Psoas muscle (tissue), 8 donors: ENCODE results near the gene KCNMA1. TPM values are rescaled to one million over a fixed set of nuclear protein-coding genes. Genes with fewer than 3 reads are reported as not detected.

ENCODE experiments used
- ATAC-seq, 4 donors: fragments of 200-7000 bp; cut with Tn5 transposase; one replicate each; pipeline ENCODE4 v1.9.1; 2020; ENCODE audit warnings: moderate library complexity in 3 of 4, mild to moderate bottlenecking in 2 of 4
- DNase-seq, 2 donors: peaks; one replicate each; pipeline ENCODE4 v3.0.0-alpha.2; 2020
- H3K27ac ChIP-seq: fragments of 200-600 bp; one replicate; pipeline ENCODE4 v1.8.0; 2022
- H3K27me3 ChIP-seq, 3 donors: fragments of 200-600 bp in 1 of 3; one replicate each; pipeline versions ENCODE4 v1.6.1 to v1.8.0; 2013 to 2022; ENCODE audit warnings: low read length in 2 of 3, mild to moderate bottlenecking in 2 of 3, moderate library complexity in 1 of 3; ENCODE audit not compliant: insufficient read depth in 3 of 3
- H3K36me3 ChIP-seq, 2 donors: fragments of 200-600 bp in 1 of 2; one replicate each; pipeline versions ENCODE4 v1.6.1 to v1.8.0; 2013 to 2022; ENCODE audit warnings: low read depth in 1 of 2, mild to moderate bottlenecking in 1 of 2, moderate library complexity in 1 of 2; ENCODE audit not compliant: insufficient read depth in 1 of 2
- H3K4me1 ChIP-seq: fragments of 200-600 bp; one replicate; pipeline ENCODE4 v1.8.0; 2022
- H3K4me3 ChIP-seq: fragments of 200-600 bp; one replicate; pipeline ENCODE4 v1.8.0; 2022; ENCODE audit warnings: mild to moderate bottlenecking
- H3K9me3 ChIP-seq: fragments of 200-600 bp; one replicate; pipeline ENCODE4 v1.8.0; 2022
- CTCF ChIP-seq: fragments of 200-600 bp; IDR thresholded peaks from one replicate; pipeline ENCODE4 v1.8.0; 2022; ENCODE audit warnings: antibody characterized with exemption
- WGBS, 3 donors: extraction: QIAGEN DNeasy Blood & Tissue Kit; methylation state at CpG; one replicate each; pipeline versions ENCODE4 v1.1.6 to v1.1.7; 2013; 5-methylcytosine and 5-hydroxymethylcytosine counted together
- intact Hi-C, 2 donors: fragments of 100-400 bp; cut with DNase I; formaldehyde crosslinking; loops; one replicate each; pipeline versions ENCODE4 v1.11.0 to v1.14.2; 2022
- polyA plus RNA-seq, 3 donors: library from polyadenylated mRNA; stranded (reverse); fragments of 200-250 nt; gene quantifications; one replicate each; pipeline ENCODE4 v1.2.3, GENCODE V29; 2013
- total RNA-seq, 4 donors: library from RNA; stranded (reverse); fragmentation: NEBNext Ultra II Directional in 2 of 4; extraction: Animal tissue kit (Norgen Biotek cat#: 25700) in 2 of 4; gene quantifications; one replicate each; pipeline versions ENCODE4 v1.2.1 to v1.2.4, GENCODE V29; 2021 to 2023
- donor health status: healthy with polysubstance abuse.
- donor health status: DM: no; HTN: no; CAD: no; lungs with moderate emphysema.
- donor health status: Bipolar disorder and iron deficiency.
- donor health status: healthy.
- donor health status: DM: yes; HTN: yes; CAD: no.
- donor health status: DM: no; HTN: no; CAD: no.
- donor health status: DM: no; HTN: no; CAD: no.
- donor health status: DM: yes; HTN: yes; CAD: no.

The KCNMA1 gene
- total and polyA plus RNA-seq, 7 donors = 7.9 to 53.0 (median 41.9) TPM

- intact Hi-C loops = no loop called here
Measured at GRCh38 chr10:77629775-77630506, 7.7 kb downstream of the KCNMA1 start.

GRCh38 chr10:77628906-77629730 is 8.5 kb downstream of the KCNMA1 start:
- intact Hi-C loops = no loop called here
- DNase-seq (no peak), ATAC-seq (peak in 1 of 4 donors; percentile 44)
- Histone ChIP-seq H3K27ac (no peak overlapping the region), H3K27me3 (no peaks in the 10 kb centered on the region), H3K4me1 (peaks cover 22% of the 10 kb centered on the region), H3K9me3 (no peaks in the 10 kb centered on the region), H3K4me3 (no peak overlapping the region), H3K36me3 (no peaks in the 10 kb centered on the region)
- TF ChIP-seq CTCF = no peak
- 58 to 72% (median 60%) methylated on average over 8 of the region's 8 CpGs for WGBS, 3 donors

More at GRCh38 chr10:77629775-77630506, 7.7 kb downstream of the KCNMA1 start:
- Histone ChIP-seq H3K27me3 (no peaks in the 10 kb centered on the region), H3K4me1 (peaks cover 22% of the 10 kb centered on the region), H3K27ac (no peak overlapping the region), H3K36me3 (no peaks in the 10 kb centered on the region), H3K9me3 (no peaks in the 10 kb centered on the region), H3K4me3 (no peak overlapping the region)
- ATAC-seq (no peak), DNase-seq (no peak)
- no peak for TF ChIP-seq CTCF
- WGBS, 3 donors = 80 to 91% (median 82%) methylated on average over 11 of the region's 11 CpGs

- no peaks in the 10 kb centered on the region for H3K36me3 ChIP-seq
- intact Hi-C loops = no loop called here
- no peak for ATAC-seq
- peaks cover 19% of the 10 kb centered on the region for H3K4me1 ChIP-seq
- H3K27me3 ChIP-seq = no peaks in the 10 kb centered on the region
- WGBS, 3 donors = 82 to 84% (median 84%) methylated on average over 8 of the region's 8 CpGs
- H3K27ac ChIP-seq = no peak overlapping the region
- TF ChIP-seq CTCF = no peak
- H3K4me3 ChIP-seq = no peak overlapping the region
- DNase-seq = no peak
- H3K9me3 ChIP-seq = no peaks in the 10 kb centered on the region
Measured at GRCh38 chr10:77626266-77626935, 11.2 kb downstream of the KCNMA1 start.

GRCh38 chr10:77625379-77625778 is 12.2 kb downstream of the KCNMA1 start:
- no peak for ATAC-seq
- 67 to 81% (median 69%) methylated on average over 3 of the region's 3 CpGs for WGBS, 3 donors
- intact Hi-C loops = no loop called here

More at GRCh38 chr10:77625379-77625778, 12.2 kb downstream of the KCNMA1 start:
- Histone ChIP-seq H3K27me3 (no peaks in the 10 kb centered on the region), H3K36me3 (no peaks in the 10 kb centered on the region), H3K9me3 (no peaks in the 10 kb centered on the region), H3K27ac (no peak overlapping the region), H3K4me1 (peaks cover 17% of the 10 kb centered on the region), H3K4me3 (no peak overlapping the region)
- no peak for TF ChIP-seq CTCF
- DNase-seq = no peak
